Prostate gland (tissue), 2 donors: ENCODE results near the gene STXBP6. TPM values are rescaled to one million over a fixed set of nuclear protein-coding genes. Genes with fewer than 3 reads are reported as not detected.
A peak's percentile ranks its signal among the peaks of the same experiment; 100 is the strongest.

ENCODE experiments used
- DNase-seq: peaks from one replicate; pipeline ENCODE4 v3.0.0-alpha.2; 2019; ENCODE audit warnings: low spot score
- H3K27ac ChIP-seq, 2 donors: fragments of 200-600 bp; sonication (generic); 2 replicates each; pipeline ENCODE4 v1.5.1; 2017 to 2019
- H3K27me3 ChIP-seq: fragments of 200-600 bp; sonication (generic); replicated peaks from 2 replicates; pipeline ENCODE4 v1.5.1; 2019; ENCODE audit not compliant: insufficient read depth
- H3K36me3 ChIP-seq, 2 donors: fragments of 200-600 bp; sonication (generic); 1 replicate in 1 of 2; 2 replicates in 1 of 2; pipeline versions ENCODE4 v1.5.1 to v1.8.1; 2017 to 2019
- H3K4me1 ChIP-seq: fragments of 200-600 bp; sonication (generic); replicated peaks from 2 replicates; pipeline ENCODE4 v1.5.1; 2019
- H3K4me3 ChIP-seq, 2 donors: fragments of 200-600 bp; sonication (generic); 2 replicates each; pipeline ENCODE4 v1.5.1; 2017 to 2019
- H3K9me3 ChIP-seq: fragments of 200-600 bp; sonication (generic); 2 replicates; pipeline ENCODE4 v1.5.1; 2017
- POLR2A ChIP-seq: fragments of 450-650 bp; IDR thresholded peaks from one replicate; pipeline ENCODE4 v1.6.1; 2016; ENCODE audit warnings: antibody characterized with exemption, mild to moderate bottlenecking
- POLR2AphosphoS5 ChIP-seq: sonication (generic); formaldehyde crosslinking; IDR thresholded peaks from one replicate; pipeline ENCODE4 v1.6.1; 2017; ENCODE audit warnings: antibody characterized with exemption
- WGBS: methylation state at CpG from one replicate; pipeline ENCODE4 v1.1.5; 2018; 5-methylcytosine and 5-hydroxymethylcytosine counted together
- intact Hi-C: fragments of 100-400 bp; cut with DNase I; formaldehyde crosslinking; loops from one replicate; pipeline ENCODE4 v1.14.2; 2022
- total RNA-seq, 2 donors: library from RNA; depleted of rRNA; stranded (reverse); fragments of >200 nt; gene quantifications; one replicate each; pipeline ENCODE4 v1.1.0, GENCODE V29; 2016
- TF ChIP-seq, protein P1 (sequence below), 4 experiments: fragments of 200-600 bp in 2 of 4; fragments of 450-650 bp in 2 of 4; sonication (generic) in 2 of 4; IDR thresholded peaks; 1 replicate in 3 of 4; 2 replicates in 1 of 4; pipeline ENCODE4 v1.5.1; 2016 to 2019; ENCODE audit warnings: antibody characterized with exemption in 4 of 4, mild to moderate bottlenecking in 2 of 4, moderate library complexity in 2 of 4

STXBP6 gene
- total RNA-seq, 2 donors from 2014 or later, result 12.4 to 32.3 TPM

DNA sequence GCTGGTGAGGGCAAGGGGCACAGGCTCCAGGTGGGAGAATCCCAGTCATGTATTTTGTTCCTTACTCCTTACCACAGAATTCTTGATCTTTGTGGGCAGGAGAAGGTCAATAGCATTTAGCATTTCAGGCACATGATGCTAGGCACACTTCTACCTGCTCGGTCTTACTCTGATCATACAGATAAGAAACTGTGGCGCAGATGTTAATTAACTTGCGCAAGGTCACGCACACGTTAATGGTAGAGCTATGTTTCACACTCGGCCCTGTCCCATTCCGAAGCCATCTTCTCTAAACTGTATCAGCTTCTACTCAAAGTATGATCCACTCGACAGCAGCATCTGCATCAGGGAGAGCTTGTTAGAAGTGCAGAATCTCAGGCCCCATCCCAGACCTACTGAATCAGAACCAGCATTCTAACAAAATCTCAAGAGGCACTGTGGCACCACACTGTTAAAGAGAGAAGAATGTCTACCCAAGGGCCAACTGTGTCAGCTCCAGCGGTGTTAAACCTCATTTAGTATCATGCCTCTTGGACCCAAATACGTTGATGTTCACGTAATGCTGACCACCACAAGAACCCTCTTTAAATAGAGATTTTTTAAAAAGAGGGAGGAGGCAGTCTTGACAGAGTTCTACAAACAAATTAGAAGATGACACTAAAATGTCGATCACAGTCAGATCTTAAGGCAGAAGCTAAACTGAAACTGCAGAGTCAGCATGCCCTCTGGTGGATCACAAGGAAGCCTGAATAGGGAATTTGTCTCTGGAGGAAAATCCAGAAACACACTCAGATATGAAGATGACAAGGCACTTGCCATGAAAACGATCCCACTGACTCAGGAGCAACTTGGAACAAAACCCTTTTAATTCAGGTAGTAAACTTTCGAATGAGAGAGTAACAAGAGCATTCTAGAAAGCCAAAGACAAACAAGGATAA lies 7.3 kb downstream of the STXBP6 start:
- H3K36me3 ChIP-seq, result no peaks in the 10 kb centered on the region
- WGBS, result 65% methylated on average over 14 of the region's 14 CpGs
- no peak for TF ChIP-seq POLR2AphosphoS5
- TF ChIP-seq POLR2A, result no peak
- TF ChIP-seq, protein P1, sequence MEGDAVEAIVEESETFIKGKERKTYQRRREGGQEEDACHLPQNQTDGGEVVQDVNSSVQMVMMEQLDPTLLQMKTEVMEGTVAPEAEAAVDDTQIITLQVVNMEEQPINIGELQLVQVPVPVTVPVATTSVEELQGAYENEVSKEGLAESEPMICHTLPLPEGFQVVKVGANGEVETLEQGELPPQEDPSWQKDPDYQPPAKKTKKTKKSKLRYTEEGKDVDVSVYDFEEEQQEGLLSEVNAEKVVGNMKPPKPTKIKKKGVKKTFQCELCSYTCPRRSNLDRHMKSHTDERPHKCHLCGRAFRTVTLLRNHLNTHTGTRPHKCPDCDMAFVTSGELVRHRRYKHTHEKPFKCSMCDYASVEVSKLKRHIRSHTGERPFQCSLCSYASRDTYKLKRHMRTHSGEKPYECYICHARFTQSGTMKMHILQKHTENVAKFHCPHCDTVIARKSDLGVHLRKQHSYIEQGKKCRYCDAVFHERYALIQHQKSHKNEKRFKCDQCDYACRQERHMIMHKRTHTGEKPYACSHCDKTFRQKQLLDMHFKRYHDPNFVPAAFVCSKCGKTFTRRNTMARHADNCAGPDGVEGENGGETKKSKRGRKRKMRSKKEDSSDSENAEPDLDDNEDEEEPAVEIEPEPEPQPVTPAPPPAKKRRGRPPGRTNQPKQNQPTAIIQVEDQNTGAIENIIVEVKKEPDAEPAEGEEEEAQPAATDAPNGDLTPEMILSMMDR (IDR thresholded peaks at IDR 0.05), result peak in 3 of 4 experiments; percentile 45 to 75 (median 47)
- H3K9me3 ChIP-seq, result no peaks in the 10 kb centered on the region
- peak overlapping the region; percentile 6 to 40 for H3K27ac ChIP-seq
- peak; percentile 31 for DNase-seq
- no peaks in the 10 kb centered on the region for H3K4me1 ChIP-seq
- H3K27me3 ChIP-seq, result no peaks in the 10 kb centered on the region
- intact Hi-C loops, result loop anchor here (5.0 kb wide), 2 partner anchors 225 to 305 kb away; no protein-coding TSS in a partner anchor
- no peak overlapping the region for H3K4me3 ChIP-seq

GRCh38 chr14:25041898-25042297 lies 8.0 kb downstream of the STXBP6 start:
- H3K27ac ChIP-seq, result peak overlapping the region; percentile 6 to 40
- TF ChIP-seq, protein P1 (IDR thresholded peaks at IDR 0.05), result no peak
- TF ChIP-seq POLR2AphosphoS5 (no peak), POLR2A (no peak)
- H3K36me3 ChIP-seq, result no peaks in the 10 kb centered on the region
- H3K9me3 ChIP-seq, result no peaks in the 10 kb centered on the region
- H3K4me1 ChIP-seq, result no peaks in the 10 kb centered on the region
- WGBS, result 10% methylated on average over 2 of the region's 2 CpGs
- intact Hi-C loops, result loop anchor here (5.0 kb wide), 2 partner anchors 225 to 305 kb away; no protein-coding TSS in a partner anchor
- H3K27me3 ChIP-seq, result no peaks in the 10 kb centered on the region
- peak; percentile 17 for DNase-seq
- H3K4me3 ChIP-seq, result no peak overlapping the region

DNA sequence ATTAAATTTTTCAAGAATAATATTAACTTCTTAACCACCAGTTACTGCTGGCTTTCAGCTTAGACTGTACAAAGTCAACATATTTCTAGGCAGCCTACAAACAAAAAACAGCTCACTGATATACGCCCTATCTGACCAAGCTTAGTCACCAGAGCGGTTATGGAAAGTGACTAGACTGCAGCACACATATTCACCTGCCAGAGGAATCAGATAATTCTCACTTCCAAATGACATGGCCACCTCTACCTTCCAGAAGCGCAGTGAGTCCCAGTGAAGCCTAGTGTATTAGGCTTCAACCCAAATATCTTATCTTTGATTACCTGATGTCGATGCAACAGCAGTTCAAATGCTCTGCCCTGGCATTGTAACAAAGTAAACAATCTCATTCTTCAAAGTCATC lies 8.5 kb downstream of the STXBP6 start:
- DNase-seq, result no peak
- no peak for TF ChIP-seq POLR2A
- TF ChIP-seq POLR2AphosphoS5, result no peak
- TF ChIP-seq, protein P1 (IDR thresholded peaks at IDR 0.05), result no peak
- no peaks in the 10 kb centered on the region for H3K4me1 ChIP-seq
- H3K27ac ChIP-seq, result no peak overlapping the region
- no peaks in the 10 kb centered on the region for H3K9me3 ChIP-seq
- H3K36me3 ChIP-seq, result no peaks in the 10 kb centered on the region
- H3K27me3 ChIP-seq, result no peaks in the 10 kb centered on the region
- 45% methylated on average over 4 of the region's 4 CpGs for WGBS
- intact Hi-C loops, result loop anchor here (5.0 kb wide), 2 partner anchors 224 to 304 kb away; no protein-coding TSS in a partner anchor
- H3K4me3 ChIP-seq, result no peak overlapping the region

DNA sequence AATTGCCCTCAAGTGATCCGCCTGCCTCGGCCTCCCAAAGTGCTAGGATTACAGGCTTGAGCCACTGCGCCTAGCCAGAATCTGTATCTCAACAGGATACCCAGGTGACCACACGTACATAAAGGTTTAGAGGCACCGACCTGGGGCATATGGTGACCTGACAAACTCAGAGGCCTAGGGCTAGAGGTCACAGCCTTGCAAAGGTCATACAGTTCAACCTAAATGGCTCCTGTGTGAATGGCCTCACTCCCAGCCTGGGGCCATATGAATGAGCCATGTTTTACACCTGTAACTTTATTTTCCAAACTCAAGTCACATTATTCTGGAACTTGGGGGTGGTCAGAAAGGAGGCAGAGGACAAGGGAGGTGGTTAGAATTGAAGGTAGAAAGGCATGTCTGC lies 10.0 kb downstream of the STXBP6 start:
- Histone ChIP-seq H3K27ac (no peak overlapping the region), H3K36me3 (no peaks in the 10 kb centered on the region), H3K9me3 (no peaks in the 10 kb centered on the region), H3K27me3 (no peaks in the 10 kb centered on the region), H3K4me1 (no peaks in the 10 kb centered on the region), H3K4me3 (no peak overlapping the region)
- DNase-seq, result no peak
- TF ChIP-seq POLR2AphosphoS5 (no peak), POLR2A (no peak)
- TF ChIP-seq, protein P1 (IDR thresholded peaks at IDR 0.05), result no peak
- 97% methylated on average over 5 of the region's 5 CpGs for WGBS
- intact Hi-C loops, result loop anchor here (5.0 kb wide), 2 partner anchors 223 to 303 kb away; no protein-coding TSS in a partner anchor
